ENCODE data around the gene OBP2A. TPM values are rescaled to one million over a fixed set of nuclear protein-coding genes. Genes with fewer than 3 reads are reported as not detected.

The OBP2A gene
- total RNA-seq, 1 donor from 2014 or later = not detected

DNA sequence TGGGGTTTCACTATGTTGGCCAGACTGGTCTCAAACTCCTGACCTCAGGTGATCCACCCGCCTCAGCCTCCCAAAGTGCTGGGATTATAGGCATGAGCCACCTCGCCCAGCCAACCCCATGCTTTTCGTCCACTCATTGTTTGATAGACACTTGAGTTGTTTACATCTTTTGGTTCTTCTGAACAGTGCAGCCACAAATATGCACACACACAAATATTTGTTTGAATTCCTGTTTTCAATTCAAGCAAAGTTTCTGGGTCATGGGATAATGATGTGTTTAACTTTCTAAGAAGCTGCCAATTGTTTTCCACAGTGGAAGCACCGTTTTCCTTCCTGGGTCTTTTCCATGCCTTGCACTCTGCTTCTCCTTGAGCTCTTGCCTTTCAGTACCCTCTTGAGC is 8.8 kb downstream of the OBP2A start:
- Mint-ChIP-seq H3K9me3 (no peaks in the 10 kb centered on the region), H3K27ac (no peak overlapping the region), H3K36me3 (ENCODE audit: low read depth) (no peaks in the 10 kb centered on the region), H3K4me3 (no peak overlapping the region), H3K27me3 (ENCODE audit: insufficient read depth) (no peaks in the 10 kb centered on the region), H3K4me1 (ENCODE audit: low read depth) (no peaks in the 10 kb centered on the region)
- no peak for DNase-seq (ENCODE audit: low spot score)
- intact Hi-C loops (cut with micrococcal nuclease) = no loop called here

DNA sequence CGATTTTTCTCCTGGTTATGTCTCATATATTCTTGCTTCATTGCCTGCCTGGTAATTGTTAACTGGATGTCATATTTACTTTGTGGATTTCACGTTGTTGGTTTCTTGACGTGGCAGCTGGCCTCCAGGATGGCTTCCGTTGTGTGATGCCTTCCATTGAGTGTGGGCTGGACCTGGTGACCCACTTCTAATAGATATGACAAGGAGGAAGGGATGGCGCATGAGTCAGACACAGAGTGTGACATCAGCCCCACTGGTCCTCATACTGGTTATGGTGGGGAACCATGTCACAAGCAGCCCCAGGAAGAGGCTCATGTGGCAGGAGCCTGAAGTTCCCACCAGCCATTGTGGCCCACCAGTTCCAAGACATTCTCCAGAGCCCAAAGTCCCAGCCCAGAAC is 9.3 kb downstream of the OBP2A start:
- no peaks in the 10 kb centered on the region for H3K4me1 Mint-ChIP-seq (ENCODE audit: low read depth)
- no peaks in the 10 kb centered on the region for H3K27me3 Mint-ChIP-seq (ENCODE audit: insufficient read depth)
- H3K36me3 Mint-ChIP-seq (ENCODE audit: low read depth) = no peaks in the 10 kb centered on the region
- intact Hi-C loops (cut with micrococcal nuclease) = no loop called here
- no peak overlapping the region for H3K4me3 Mint-ChIP-seq
- H3K27ac Mint-ChIP-seq = no peak overlapping the region
- H3K9me3 Mint-ChIP-seq = no peaks in the 10 kb centered on the region
- no peak for DNase-seq (ENCODE audit: low spot score)

DNA sequence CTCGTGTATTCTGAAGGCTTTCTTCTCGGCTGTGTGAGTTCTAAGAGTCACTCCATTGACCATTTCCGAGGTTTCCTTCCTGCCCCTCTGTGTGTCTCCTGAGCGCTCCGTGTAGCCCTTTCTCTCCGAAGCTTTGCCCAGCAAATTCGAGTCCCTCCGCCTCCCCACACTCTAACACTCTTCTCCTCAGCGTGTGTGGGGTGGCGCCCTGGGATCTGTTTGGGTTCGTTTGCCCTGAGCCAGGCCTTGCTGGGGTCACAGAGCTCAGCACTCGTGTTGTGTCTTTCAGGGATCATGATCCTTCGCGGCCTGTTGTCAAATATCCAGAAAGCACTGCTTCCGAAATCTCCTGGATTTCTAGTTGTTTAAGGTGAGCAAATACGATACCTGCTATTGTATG is 10.0 kb downstream of the OBP2A start:
- Mint-ChIP-seq H3K27ac (no peak overlapping the region), H3K27me3 (ENCODE audit: insufficient read depth) (no peaks in the 10 kb centered on the region), H3K4me1 (ENCODE audit: low read depth) (no peaks in the 10 kb centered on the region), H3K36me3 (ENCODE audit: low read depth) (no peaks in the 10 kb centered on the region), H3K4me3 (no peak overlapping the region), H3K9me3 (no peaks in the 10 kb centered on the region)
- DNase-seq (ENCODE audit: low spot score) = no peak
- intact Hi-C loops (cut with micrococcal nuclease) = no loop called here

DNA sequence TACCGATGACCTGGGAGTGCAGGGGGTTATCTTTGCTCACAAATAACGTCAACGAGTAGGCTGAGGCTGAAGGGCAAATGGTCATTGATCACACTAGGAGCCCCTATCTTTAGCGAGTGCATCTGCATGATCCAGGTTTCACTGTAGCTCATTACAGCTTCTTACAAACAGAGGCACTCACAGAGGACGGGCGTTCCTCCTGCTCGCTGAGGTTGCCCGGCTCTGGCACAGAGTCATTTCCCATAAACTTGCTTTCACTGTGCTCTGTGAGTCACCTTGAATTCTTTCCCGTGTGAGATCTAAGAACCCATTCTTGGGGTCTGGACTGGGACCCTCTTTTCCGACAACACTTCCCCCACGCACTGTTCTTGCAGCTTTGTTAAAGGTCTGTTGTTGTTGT is 13.7 kb downstream of the OBP2A start:
- H3K36me3 Mint-ChIP-seq (ENCODE audit: low read depth) = no peaks in the 10 kb centered on the region
- intact Hi-C loops (cut with micrococcal nuclease) = no loop called here
- H3K27ac Mint-ChIP-seq = no peak overlapping the region
- no peak overlapping the region for H3K4me3 Mint-ChIP-seq
- H3K9me3 Mint-ChIP-seq = no peaks in the 10 kb centered on the region
- H3K4me1 Mint-ChIP-seq (ENCODE audit: low read depth) = no peaks in the 10 kb centered on the region
- H3K27me3 Mint-ChIP-seq (ENCODE audit: insufficient read depth) = no peaks in the 10 kb centered on the region
- no peak for DNase-seq (ENCODE audit: low spot score)

DNA sequence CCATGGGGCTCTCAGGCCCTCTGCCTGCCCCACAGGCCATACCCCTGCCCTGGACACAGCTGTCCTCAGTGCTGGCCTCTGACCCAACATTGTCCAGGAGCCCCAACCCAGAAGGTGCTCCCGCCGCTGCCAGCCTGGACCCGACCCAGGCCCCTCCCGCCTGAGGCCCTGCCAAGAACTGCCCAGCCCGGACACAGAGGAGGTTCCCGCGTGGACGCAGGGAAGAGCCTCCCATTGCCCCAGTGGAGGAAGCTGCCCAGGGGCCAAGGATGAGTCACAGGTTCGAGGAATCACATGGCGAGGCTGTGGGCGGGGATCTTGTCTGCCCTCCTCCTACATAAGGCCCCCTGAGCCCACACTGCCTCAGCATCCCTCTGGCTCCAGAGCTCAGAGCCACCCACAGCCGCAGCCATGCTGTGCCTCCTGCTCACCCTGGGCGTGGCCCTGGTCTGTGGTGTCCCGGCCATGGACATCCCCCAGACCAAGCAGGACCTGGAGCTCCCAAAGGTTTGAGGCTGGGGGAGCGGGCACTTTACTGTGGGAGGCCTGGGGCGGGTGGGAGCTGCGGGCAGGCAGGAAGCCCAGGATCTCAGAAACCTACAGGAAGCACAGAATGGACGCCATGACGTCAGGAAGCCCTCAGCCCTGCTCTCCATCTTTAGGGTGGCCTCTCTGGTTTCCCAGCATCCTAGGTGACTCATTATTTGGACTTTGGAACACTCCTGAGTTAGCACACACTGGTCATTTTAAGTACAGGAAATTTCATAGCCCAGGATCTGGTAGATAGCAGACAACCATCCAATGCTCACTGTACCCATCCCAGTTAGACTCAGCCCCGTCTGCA is 15.7 kb downstream of the OBP2A start, which contains the start of gene PAEP:
TSS of gene PAEP (plus strand) at position 366 of the 844 bp plus-strand sequence.
- Mint-ChIP-seq H3K27ac (no peak within 1 kb of the TSS), H3K4me1 (ENCODE audit: low read depth) (no peaks in the 10 kb centered on the region), H3K9me3 (no peaks in the 10 kb centered on the region), H3K27me3 (ENCODE audit: insufficient read depth) (no peaks in the 10 kb centered on the region), H3K36me3 (ENCODE audit: low read depth) (no peaks in the 10 kb centered on the region), H3K4me3 (no peak within 1 kb of the TSS)
- intact Hi-C loops (cut with micrococcal nuclease) = no loop called here
- no peak for DNase-seq (ENCODE audit: low spot score)

DNA sequence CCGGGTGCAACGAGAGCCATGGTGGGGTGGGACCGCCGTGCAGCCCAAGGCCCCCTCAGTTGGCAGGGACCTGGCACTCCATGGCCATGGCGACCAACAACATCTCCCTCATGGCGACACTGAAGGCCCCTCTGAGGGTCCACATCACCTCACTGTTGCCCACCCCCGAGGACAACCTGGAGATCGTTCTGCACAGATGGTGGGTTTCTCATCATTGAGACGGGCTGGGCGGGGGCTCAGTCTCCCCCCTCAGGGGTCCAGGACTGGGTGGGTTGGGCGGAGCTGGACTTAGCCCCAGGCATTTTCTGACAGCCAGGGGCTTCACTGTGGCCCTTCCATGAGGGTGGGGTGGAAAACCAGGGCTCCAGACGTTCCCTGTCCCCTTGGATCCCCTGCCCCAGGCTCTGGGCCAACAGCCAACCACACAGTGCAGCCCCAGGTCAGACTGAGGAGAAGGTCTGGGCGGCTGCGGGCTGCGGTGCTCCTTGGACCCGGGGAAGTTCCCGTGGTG is 16.4 kb downstream of the OBP2A start:
- Mint-ChIP-seq H3K27me3 (ENCODE audit: insufficient read depth) (no peaks in the 10 kb centered on the region), H3K27ac (no peak overlapping the region), H3K36me3 (ENCODE audit: low read depth) (no peaks in the 10 kb centered on the region), H3K4me3 (no peak overlapping the region), H3K9me3 (no peaks in the 10 kb centered on the region), H3K4me1 (ENCODE audit: low read depth) (no peaks in the 10 kb centered on the region)
- intact Hi-C loops (cut with micrococcal nuclease) = no loop called here
- DNase-seq (ENCODE audit: low spot score) = no peak

DNA sequence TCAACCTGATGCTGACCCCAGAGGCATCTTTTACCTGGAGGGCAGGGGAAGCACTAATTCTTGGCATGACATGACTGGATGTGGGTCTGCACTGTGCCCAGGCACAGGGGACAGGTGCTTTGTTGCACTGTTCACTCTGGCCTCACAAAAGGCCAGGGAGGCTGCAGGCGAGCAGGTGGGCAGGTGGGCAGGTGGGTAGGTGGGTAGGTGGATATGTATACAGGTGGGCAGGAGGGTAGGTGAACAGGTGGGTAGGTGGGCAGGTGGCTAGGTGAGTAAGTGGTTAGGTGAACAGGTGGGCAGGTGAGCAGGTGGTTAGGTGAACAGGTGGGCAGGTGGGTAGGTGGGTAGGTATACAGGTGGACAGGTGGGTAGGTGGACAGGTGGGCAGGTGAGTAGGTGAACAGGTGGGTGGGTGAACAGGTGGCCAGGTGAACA is 17.1 kb downstream of the OBP2A start:
- H3K36me3 Mint-ChIP-seq (ENCODE audit: low read depth) = no peaks in the 10 kb centered on the region
- no peaks in the 10 kb centered on the region for H3K4me1 Mint-ChIP-seq (ENCODE audit: low read depth)
- intact Hi-C loops (cut with micrococcal nuclease) = no loop called here
- H3K27ac Mint-ChIP-seq = no peak overlapping the region
- H3K27me3 Mint-ChIP-seq (ENCODE audit: insufficient read depth) = no peaks in the 10 kb centered on the region
- DNase-seq (ENCODE audit: low spot score) = no peak
- H3K4me3 Mint-ChIP-seq = no peak overlapping the region
- H3K9me3 Mint-ChIP-seq = no peaks in the 10 kb centered on the region

DNA sequence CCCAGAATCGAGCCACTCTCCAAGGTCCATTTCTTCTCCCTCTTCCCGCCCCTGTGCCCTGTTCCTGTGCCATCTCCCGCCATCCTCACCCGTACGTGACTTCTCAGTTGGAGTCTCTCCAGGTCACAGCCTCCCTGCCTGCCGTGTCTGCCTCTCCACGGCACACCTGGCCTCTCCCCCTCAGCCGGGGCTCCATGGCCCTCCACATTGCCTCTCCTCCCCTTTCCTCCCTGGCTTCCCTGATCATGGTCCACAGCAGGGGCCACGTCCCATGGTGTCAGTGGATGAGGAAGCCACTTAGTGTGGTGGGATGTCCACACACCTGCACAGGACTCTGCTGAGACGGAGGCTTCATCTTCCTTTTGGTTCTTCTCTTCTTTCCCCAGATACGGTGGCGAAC is 17.9 kb downstream of the OBP2A start:
- Mint-ChIP-seq H3K4me1 (ENCODE audit: low read depth) (no peaks in the 10 kb centered on the region), H3K9me3 (no peaks in the 10 kb centered on the region), H3K27ac (no peak overlapping the region), H3K4me3 (no peak overlapping the region), H3K27me3 (ENCODE audit: insufficient read depth) (no peaks in the 10 kb centered on the region), H3K36me3 (ENCODE audit: low read depth) (no peaks in the 10 kb centered on the region)
- intact Hi-C loops (cut with micrococcal nuclease) = no loop called here
- no peak for DNase-seq (ENCODE audit: low spot score)

DNA sequence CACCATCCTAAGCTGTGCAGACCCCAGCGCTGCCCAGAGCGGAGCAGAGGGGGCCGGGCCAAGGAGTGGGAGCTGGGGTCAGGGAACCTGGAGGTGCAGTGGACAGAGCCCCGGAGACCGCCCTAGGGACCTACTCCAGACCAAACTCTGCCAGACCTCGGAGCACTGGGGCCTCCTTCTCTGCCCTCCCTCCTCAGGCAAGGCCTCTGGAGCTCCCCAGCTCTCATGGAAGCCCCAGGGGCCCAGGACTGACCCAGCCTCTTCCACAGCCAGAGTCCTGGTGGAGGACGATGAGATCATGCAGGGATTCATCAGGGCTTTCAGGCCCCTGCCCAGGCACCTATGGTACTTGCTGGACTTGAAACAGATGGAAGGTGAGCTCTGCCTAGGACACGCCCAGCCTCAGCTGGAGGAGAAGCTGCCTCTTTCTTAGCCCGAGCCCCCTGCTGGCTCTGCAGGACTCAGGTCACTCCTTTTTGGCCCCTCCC is 19.3 kb downstream of the OBP2A start:
- no peak overlapping the region for H3K27ac Mint-ChIP-seq
- H3K4me3 Mint-ChIP-seq = no peak overlapping the region
- H3K36me3 Mint-ChIP-seq (ENCODE audit: low read depth) = no peaks in the 10 kb centered on the region
- no peaks in the 10 kb centered on the region for H3K9me3 Mint-ChIP-seq
- DNase-seq (ENCODE audit: low spot score) = no peak
- intact Hi-C loops (cut with micrococcal nuclease) = no loop called here
- H3K4me1 Mint-ChIP-seq (ENCODE audit: low read depth) = no peaks in the 10 kb centered on the region
- peaks cover 4% of the 10 kb centered on the region for H3K27me3 Mint-ChIP-seq (ENCODE audit: insufficient read depth)

DNA sequence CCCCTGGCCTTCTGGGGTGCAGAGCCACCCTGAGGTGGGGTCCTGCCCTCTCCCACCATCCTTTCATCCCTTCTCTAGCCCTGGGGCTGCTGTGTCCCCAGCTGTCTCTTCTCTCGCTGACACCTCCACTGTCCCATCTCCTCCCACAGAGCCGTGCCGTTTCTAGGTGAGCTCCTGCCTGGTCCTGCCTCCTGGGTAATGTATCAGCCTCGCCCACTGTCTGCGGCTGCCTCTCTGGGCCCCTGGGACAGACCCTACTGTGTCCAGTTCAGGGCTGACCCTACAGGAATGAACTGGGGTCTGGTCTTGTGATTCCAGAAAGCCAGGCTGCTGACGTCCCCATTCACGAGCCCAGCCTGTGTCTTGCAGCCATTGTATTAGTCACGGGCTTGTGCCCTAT is 19.7 kb downstream of the OBP2A start:
- Mint-ChIP-seq H3K4me1 (ENCODE audit: low read depth) (no peaks in the 10 kb centered on the region), H3K27me3 (ENCODE audit: insufficient read depth) (peaks cover 4% of the 10 kb centered on the region), H3K36me3 (ENCODE audit: low read depth) (no peaks in the 10 kb centered on the region), H3K27ac (no peak overlapping the region), H3K9me3 (no peaks in the 10 kb centered on the region), H3K4me3 (no peak overlapping the region)
- intact Hi-C loops (cut with micrococcal nuclease) = no loop called here
- DNase-seq (ENCODE audit: low spot score) = no peak

DNA sequence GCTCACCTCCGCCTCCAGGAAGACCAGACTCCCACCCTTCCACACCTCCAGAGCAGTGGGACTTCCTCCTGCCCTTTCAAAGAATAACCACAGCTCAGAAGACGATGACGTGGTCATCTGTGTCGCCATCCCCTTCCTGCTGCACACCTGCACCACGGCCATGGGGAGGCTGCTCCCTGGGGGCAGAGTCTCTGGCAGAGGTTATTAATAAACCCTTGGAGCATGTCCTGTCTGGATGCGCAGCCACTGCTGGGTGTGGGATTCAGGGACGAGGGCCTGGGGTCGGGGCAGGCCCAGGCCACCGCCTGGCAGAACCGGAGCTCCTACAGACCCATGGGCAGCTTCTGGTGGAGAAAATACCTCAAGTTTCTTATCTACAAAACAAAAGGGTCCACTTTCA is 20.6 kb downstream of the OBP2A start:
- no peak overlapping the region for H3K27ac Mint-ChIP-seq
- peaks cover 4% of the 10 kb centered on the region for H3K27me3 Mint-ChIP-seq (ENCODE audit: insufficient read depth)
- no peaks in the 10 kb centered on the region for H3K9me3 Mint-ChIP-seq
- H3K4me1 Mint-ChIP-seq (ENCODE audit: low read depth) = no peaks in the 10 kb centered on the region
- H3K4me3 Mint-ChIP-seq = no peak overlapping the region
- intact Hi-C loops (cut with micrococcal nuclease) = no loop called here
- no peak for DNase-seq (ENCODE audit: low spot score)
- H3K36me3 Mint-ChIP-seq (ENCODE audit: low read depth) = no peaks in the 10 kb centered on the region

DNA sequence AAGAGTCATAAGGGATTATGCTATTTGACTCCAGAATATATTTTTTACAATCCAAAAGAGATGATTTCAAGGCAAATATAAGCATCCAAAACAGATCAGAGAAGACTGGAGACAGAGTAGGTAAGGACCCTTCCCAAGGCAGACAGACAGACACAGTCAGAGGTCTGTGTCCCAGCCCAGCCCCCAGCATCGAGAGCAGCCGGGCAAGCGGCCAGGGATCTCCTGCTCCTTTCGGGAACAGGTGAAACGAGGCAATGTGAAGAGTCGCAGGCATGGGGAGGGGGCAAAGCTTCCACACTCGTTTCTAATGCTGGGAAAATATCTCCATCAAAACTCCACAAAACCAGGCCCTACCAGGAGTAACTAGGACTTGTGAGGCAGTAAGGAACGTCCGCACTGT is 21.4 kb downstream of the OBP2A start:
- no peaks in the 10 kb centered on the region for H3K36me3 Mint-ChIP-seq (ENCODE audit: low read depth)
- peaks cover 4% of the 10 kb centered on the region for H3K27me3 Mint-ChIP-seq (ENCODE audit: insufficient read depth)
- no peaks in the 10 kb centered on the region for H3K4me1 Mint-ChIP-seq (ENCODE audit: low read depth)
- intact Hi-C loops (cut with micrococcal nuclease) = no loop called here
- no peak overlapping the region for H3K27ac Mint-ChIP-seq
- no peaks in the 10 kb centered on the region for H3K9me3 Mint-ChIP-seq
- DNase-seq (ENCODE audit: low spot score) = no peak
- no peak overlapping the region for H3K4me3 Mint-ChIP-seq

DNA sequence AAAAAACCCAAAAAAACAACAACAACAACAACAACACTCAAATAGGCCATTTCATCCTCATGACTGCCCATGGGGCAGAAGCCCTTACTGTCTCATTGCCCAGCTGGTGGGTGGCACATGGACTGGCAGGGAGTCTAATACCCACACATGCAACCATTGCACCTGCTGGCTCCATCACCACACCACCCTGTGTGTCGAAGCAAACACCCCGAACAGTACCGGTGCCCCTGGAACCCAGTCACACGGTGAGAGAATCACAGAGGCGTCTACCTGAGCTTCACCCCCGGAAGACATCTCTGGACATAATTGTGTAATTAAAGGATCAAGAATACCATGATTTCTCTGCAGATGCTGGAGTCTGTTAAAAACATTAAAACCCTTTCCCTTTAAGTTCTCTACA is 22.1 kb downstream of the OBP2A start:
- H3K27ac Mint-ChIP-seq = no peak overlapping the region
- H3K27me3 Mint-ChIP-seq (ENCODE audit: insufficient read depth) = peaks cover 4% of the 10 kb centered on the region
- no peak for DNase-seq (ENCODE audit: low spot score)
- H3K36me3 Mint-ChIP-seq (ENCODE audit: low read depth) = no peaks in the 10 kb centered on the region
- no peaks in the 10 kb centered on the region for H3K4me1 Mint-ChIP-seq (ENCODE audit: low read depth)
- H3K9me3 Mint-ChIP-seq = no peaks in the 10 kb centered on the region
- H3K4me3 Mint-ChIP-seq = no peak overlapping the region
- intact Hi-C loops (cut with micrococcal nuclease) = no loop called here

Measured in activated T-helper 1 cell treated with anti-CD3 and anti-CD28 coated beads, Interleukin-12 subunit alpha, Interleukin-12 subunit beta, Interleukin-2, Interleukin-4 antibody, amounts not matched to agents 30 ng/mL and 10 ng/mL and 1 ng/mL, durations not matched to agents 14 hours and 24 hours and 36 hours (primary cell).